GM12892 (cell line): ENCODE results near the gene DLG3.
"Not testable (repeated sequence)": the region's sequence is repeated elsewhere in the genome, so short reads cannot be mapped to it uniquely, and the experiment has no call there.

ENCODE experiments used
- DNase-seq: peaks from one replicate; pipeline ENCODE4 v3.0.0; 2011; ENCODE audit not compliant: insufficient read length
- FAIRE-seq: peaks from 2 replicates; lab custom pipeline; 2011; peaks lifted over from hg19 to GRCh38; lab: Jason Lieb, UNC
- POLR2A ChIP-seq: IDR thresholded peaks from 2 replicates; pipeline ENCODE4 v1.6.1; 2011; ENCODE audit warnings: low read depth, low read length, control low read depth
- POLR2AphosphoS5 ChIP-seq: IDR thresholded peaks from 2 replicates; pipeline ENCODE4 v1.6.1; 2011; ENCODE audit warnings: low read depth, low read length, control low read depth
- TAF1 ChIP-seq: IDR thresholded peaks from 2 replicates; pipeline ENCODE4 v1.6.1; 2011; ENCODE audit warnings: low read depth, mild to moderate bottlenecking, control low read depth, low read length, borderline replicate concordance

Gene DLG3

GRCh38 chrX:70504772-70505450 lies 60.3 kb downstream of the DLG3 start:
- FAIRE-seq, result no peak
- TF ChIP-seq TAF1 (no peak), POLR2A (no peak), POLR2AphosphoS5 (no peak)
- DNase-seq, result no peak

- TF ChIP-seq POLR2AphosphoS5, result no peak
- TF ChIP-seq POLR2A, result no peak
- no peak for TF ChIP-seq TAF1
- no peak for DNase-seq
- no peak for FAIRE-seq
These were observed 60.8 kb downstream of the DLG3 start for GRCh38 chrX:70505451-70505841.

GRCh38 chrX:70508296-70508911 lies 63.8 kb downstream of the DLG3 start:
- no peak for DNase-seq
- TF ChIP-seq POLR2AphosphoS5 (no peak), TAF1 (no peak), POLR2A (no peak)

GRCh38 chrX:70509078-70509477 lies 64.4 kb downstream of the DLG3 start:
- no peak for FAIRE-seq
- no peak for DNase-seq

More at GRCh38 chrX:70508296-70508911, 63.8 kb downstream of the DLG3 start:
- no peak for FAIRE-seq

GRCh38 chrX:70515270-70515669 lies 70.6 kb downstream of the DLG3 start:
- not testable (repeated sequence) for FAIRE-seq, DNase-seq

More at GRCh38 chrX:70509078-70509477, 64.4 kb downstream of the DLG3 start:
- TF ChIP-seq POLR2AphosphoS5 (no peak), TAF1 (no peak), POLR2A (no peak)

- not testable (repeated sequence) for DNase-seq, FAIRE-seq
These were observed 71.1 kb downstream of the DLG3 start for GRCh38 chrX:70515692-70516091.

- DNase-seq (no peak), FAIRE-seq (no peak)
- TF ChIP-seq POLR2AphosphoS5, result no peak
- TF ChIP-seq TAF1, result no peak
- no peak for TF ChIP-seq POLR2A
These were observed 81.1 kb downstream of the DLG3 start for GRCh38 chrX:70525733-70526132.

GRCh38 chrX:70527053-70527452 lies 82.4 kb downstream of the DLG3 start:
- DNase-seq (no peak), FAIRE-seq (no peak)
- TF ChIP-seq POLR2A, result no peak
- no peak for TF ChIP-seq TAF1
- no peak for TF ChIP-seq POLR2AphosphoS5

- no peak for TF ChIP-seq POLR2AphosphoS5
- no peak for TF ChIP-seq TAF1
- no peak for TF ChIP-seq POLR2A
- DNase-seq, result no peak
- no peak for FAIRE-seq
These were observed 83.1 kb downstream of the DLG3 start for GRCh38 chrX:70527610-70528345.

- DNase-seq (no peak), FAIRE-seq (no peak)
- TF ChIP-seq POLR2A (no peak), POLR2AphosphoS5 (no peak), TAF1 (no peak)
These were observed 90.6 kb downstream of the DLG3 start for GRCh38 chrX:70535198-70535597.

- no peak for TF ChIP-seq TAF1
- no peak for TF ChIP-seq POLR2AphosphoS5
- no peak for TF ChIP-seq POLR2A
- FAIRE-seq (no peak), DNase-seq (no peak)
These were observed 104.8 kb downstream of the DLG3 start for GRCh38 chrX:70549429-70549828.
